Muscle layer of duodenum (tissue), 2 donors: ENCODE results near the gene CAMK2B.

ENCODE experiments used
- H3K27ac ChIP-seq: one replicate; pipeline ENCODE4 v1.7.0; 2013; ENCODE audit warnings: mild to moderate bottlenecking, low read length
- H3K27me3 ChIP-seq: one replicate; pipeline ENCODE4 v1.7.0; 2013; ENCODE audit warnings: low read depth, mild to moderate bottlenecking, control low read depth, low read length
- H3K36me3 ChIP-seq, 2 donors: one replicate each; pipeline ENCODE4 v1.7.0; 2013; ENCODE audit warnings: low read length in 2 of 2, control low read depth in 1 of 2, mild to moderate bottlenecking in 1 of 2; ENCODE audit not compliant: insufficient read depth in 2 of 2, control insufficient read depth in 1 of 2
- H3K4me1 ChIP-seq, 2 donors: one replicate each; pipeline ENCODE4 v1.7.0; 2013; ENCODE audit warnings: low read length in 2 of 2, mild to moderate bottlenecking in 2 of 2, control low read depth in 1 of 2, moderate library complexity in 1 of 2; ENCODE audit not compliant: insufficient read depth in 2 of 2, control insufficient read depth in 1 of 2
- H3K4me3 ChIP-seq, 2 donors: one replicate each; pipeline ENCODE4 v1.7.0; 2013; ENCODE audit warnings: low read length in 2 of 2, low read depth in 1 of 2, mild to moderate bottlenecking in 1 of 2
- H3K9me3 ChIP-seq, 2 donors: one replicate each; pipeline ENCODE4 v1.7.0; 2013; ENCODE audit warnings: low read length in 2 of 2, control low read depth in 1 of 2, mild to moderate bottlenecking in 1 of 2; ENCODE audit not compliant: control insufficient read depth in 1 of 2
- donor health status: healthy.

The CAMK2B gene

GRCh38 chr7:44348300-44348699 is 22.9 kb upstream of the CAMK2B start:
- H3K27ac ChIP-seq: no peak overlapping the region
- no peaks in the 10 kb centered on the region for H3K36me3 ChIP-seq
- peaks cover 0 to 6% of the 10 kb centered on the region in 2 donors for H3K4me1 ChIP-seq
- peaks cover 0 to 4% of the 10 kb centered on the region in 2 donors for H3K9me3 ChIP-seq
- H3K4me3 ChIP-seq: no peak overlapping the region
- H3K27me3 ChIP-seq: no peaks in the 10 kb centered on the region

GRCh38 chr7:44347546-44348114 is 22.2 kb upstream of the CAMK2B start:
- H3K9me3 ChIP-seq: peaks cover 0 to 8% of the 10 kb centered on the region in 2 donors
- H3K27ac ChIP-seq: no peak overlapping the region
- H3K36me3 ChIP-seq: no peaks in the 10 kb centered on the region
- no peaks in the 10 kb centered on the region for H3K27me3 ChIP-seq
- H3K4me3 ChIP-seq: no peak overlapping the region
- peaks cover 0 to 6% of the 10 kb centered on the region in 2 donors for H3K4me1 ChIP-seq

GRCh38 chr7:44346063-44346462 is 20.7 kb upstream of the CAMK2B start:
- Histone ChIP-seq H3K27me3 (no peaks in the 10 kb centered on the region), H3K9me3 (peaks cover 0 to 8% of the 10 kb centered on the region in 2 donors), H3K36me3 (no peaks in the 10 kb centered on the region), H3K4me1 (peaks cover 0 to 6% of the 10 kb centered on the region in 2 donors), H3K27ac (no peak overlapping the region), H3K4me3 (no peak overlapping the region)

- H3K27ac ChIP-seq: no peak overlapping the region
- H3K4me3 ChIP-seq: no peak overlapping the region
- no peaks in the 10 kb centered on the region for H3K27me3 ChIP-seq
- H3K9me3 ChIP-seq: peaks cover 0 to 11% of the 10 kb centered on the region in 2 donors
- no peaks in the 10 kb centered on the region for H3K36me3 ChIP-seq
- H3K4me1 ChIP-seq: no peaks in the 10 kb centered on the region
These were observed 16.0 kb upstream of the CAMK2B start for GRCh38 chr7:44341401-44341800.

- H3K4me3 ChIP-seq: no peak overlapping the region
- H3K36me3 ChIP-seq: no peaks in the 10 kb centered on the region
- no peaks in the 10 kb centered on the region for H3K4me1 ChIP-seq
- peaks cover 0 to 15% of the 10 kb centered on the region in 2 donors for H3K9me3 ChIP-seq
- no peak overlapping the region for H3K27ac ChIP-seq
- no peaks in the 10 kb centered on the region for H3K27me3 ChIP-seq
These were observed 13.2 kb upstream of the CAMK2B start for GRCh38 chr7:44338600-44338999.

- peaks cover 0 to 10% of the 10 kb centered on the region in 2 donors for H3K9me3 ChIP-seq
- no peaks in the 10 kb centered on the region for H3K27me3 ChIP-seq
- no peak overlapping the region for H3K4me3 ChIP-seq
- no peaks in the 10 kb centered on the region for H3K36me3 ChIP-seq
- no peak overlapping the region for H3K27ac ChIP-seq
- no peaks in the 10 kb centered on the region for H3K4me1 ChIP-seq
These were observed 11.1 kb upstream of the CAMK2B start for GRCh38 chr7:44336491-44336890.

- Histone ChIP-seq H3K9me3 (peaks cover 0 to 10% of the 10 kb centered on the region in 2 donors), H3K27me3 (no peaks in the 10 kb centered on the region), H3K4me1 (no peaks in the 10 kb centered on the region), H3K36me3 (no peaks in the 10 kb centered on the region), H3K4me3 (no peak overlapping the region), H3K27ac (no peak overlapping the region)
These were observed 9.8 kb upstream of the CAMK2B start for GRCh38 chr7:44335184-44335583.

GRCh38 chr7:44334734-44335097 is 9.3 kb upstream of the CAMK2B start:
- H3K36me3 ChIP-seq: no peaks in the 10 kb centered on the region
- no peaks in the 10 kb centered on the region for H3K27me3 ChIP-seq
- H3K27ac ChIP-seq: no peak overlapping the region
- H3K4me3 ChIP-seq: no peak overlapping the region
- no peaks in the 10 kb centered on the region for H3K4me1 ChIP-seq
- peaks cover 0 to 10% of the 10 kb centered on the region in 2 donors for H3K9me3 ChIP-seq

- no peak overlapping the region for H3K27ac ChIP-seq
These were observed 8.7 kb upstream of the CAMK2B start for GRCh38 chr7:44333911-44334733.

GRCh38 chr7:44331682-44332081 is 6.3 kb upstream of the CAMK2B start:
- H3K4me3 ChIP-seq: no peak overlapping the region
- no peaks in the 10 kb centered on the region for H3K4me1 ChIP-seq
- no peak overlapping the region for H3K27ac ChIP-seq
- no peaks in the 10 kb centered on the region for H3K36me3 ChIP-seq
- H3K27me3 ChIP-seq: peaks cover 4% of the 10 kb centered on the region
- peaks cover 0 to 7% of the 10 kb centered on the region in 2 donors for H3K9me3 ChIP-seq

More at GRCh38 chr7:44333911-44334733, 8.7 kb upstream of the CAMK2B start:
- Histone ChIP-seq H3K27me3 (no peaks in the 10 kb centered on the region), H3K4me1 (no peaks in the 10 kb centered on the region), H3K9me3 (peaks cover 0 to 10% of the 10 kb centered on the region in 2 donors), H3K4me3 (no peak overlapping the region), H3K36me3 (no peaks in the 10 kb centered on the region)

GRCh38 chr7:44330331-44330730 is 4.9 kb upstream of the CAMK2B start:
- Histone ChIP-seq H3K27me3 (peaks cover 13% of the 10 kb centered on the region), H3K4me3 (no peak overlapping the region), H3K4me1 (no peaks in the 10 kb centered on the region), H3K9me3 (no peaks in the 10 kb centered on the region), H3K36me3 (no peaks in the 10 kb centered on the region), H3K27ac (no peak overlapping the region)
